ENCODE data around the gene ITPR2.

GRCh38 chr12:26748741-26749431 is 84.1 kb downstream of the ITPR2 start:
- TF ChIP-seq POLR2A (IDR thresholded peaks at IDR 0.05; ENCODE audit: insufficient read depth in 1 of 2, low read depth in 2 of 2, low read length in 2 of 2) (no peak), ZNF121 (CRISPR knock-in tag; IDR thresholded peaks at IDR 0.05) (no peak), ZNF326 (CRISPR knock-in tag; IDR thresholded peaks at IDR 0.05; ENCODE audit: borderline replicate concordance) (no peak), IRF1 (CRISPR knock-in tag; IDR thresholded peaks at IDR 0.05; ENCODE audit: low read depth) (no peak), ELF4 (CRISPR knock-in tag; IDR thresholded peaks at IDR 0.05; ENCODE audit: borderline replicate concordance) (no peak), ZNF138 (CRISPR knock-in tag; IDR thresholded peaks at IDR 0.05; ENCODE audit: low read depth) (no peak), ZNF274 (CRISPR knock-in tag; IDR thresholded peaks at IDR 0.05) (no peak), PBX3 (CRISPR knock-in tag; IDR thresholded peaks at IDR 0.05; ENCODE audit: borderline replicate concordance) (no peak), REST (IDR thresholded peaks at IDR 0.05; ENCODE audit: borderline replicate concordance in 1 of 2, low read depth in 1 of 2, low read length in 2 of 2) (no peak), ZNF441 (CRISPR knock-in tag; IDR thresholded peaks at IDR 0.05; ENCODE audit: borderline replicate concordance) (no peak), HOMEZ (CRISPR knock-in tag; IDR thresholded peaks at IDR 0.05; ENCODE audit: low read depth) (no peak), POLR2AphosphoS5 (IDR thresholded peaks at IDR 0.05; ENCODE audit: low read depth, low read length) (no peak)
